HG03457 (cell line): ENCODE measurements around the gene GREB1.

Experiments
- ATAC-seq: cut with Tn5 transposase; IDR thresholded peaks from one replicate; pipeline ENCODE4 v1.9.1; 2021; ENCODE audit warnings: moderate number of reproducible peaks; ENCODE audit not compliant: unreplicated experiment

Gene GREB1, protein sequence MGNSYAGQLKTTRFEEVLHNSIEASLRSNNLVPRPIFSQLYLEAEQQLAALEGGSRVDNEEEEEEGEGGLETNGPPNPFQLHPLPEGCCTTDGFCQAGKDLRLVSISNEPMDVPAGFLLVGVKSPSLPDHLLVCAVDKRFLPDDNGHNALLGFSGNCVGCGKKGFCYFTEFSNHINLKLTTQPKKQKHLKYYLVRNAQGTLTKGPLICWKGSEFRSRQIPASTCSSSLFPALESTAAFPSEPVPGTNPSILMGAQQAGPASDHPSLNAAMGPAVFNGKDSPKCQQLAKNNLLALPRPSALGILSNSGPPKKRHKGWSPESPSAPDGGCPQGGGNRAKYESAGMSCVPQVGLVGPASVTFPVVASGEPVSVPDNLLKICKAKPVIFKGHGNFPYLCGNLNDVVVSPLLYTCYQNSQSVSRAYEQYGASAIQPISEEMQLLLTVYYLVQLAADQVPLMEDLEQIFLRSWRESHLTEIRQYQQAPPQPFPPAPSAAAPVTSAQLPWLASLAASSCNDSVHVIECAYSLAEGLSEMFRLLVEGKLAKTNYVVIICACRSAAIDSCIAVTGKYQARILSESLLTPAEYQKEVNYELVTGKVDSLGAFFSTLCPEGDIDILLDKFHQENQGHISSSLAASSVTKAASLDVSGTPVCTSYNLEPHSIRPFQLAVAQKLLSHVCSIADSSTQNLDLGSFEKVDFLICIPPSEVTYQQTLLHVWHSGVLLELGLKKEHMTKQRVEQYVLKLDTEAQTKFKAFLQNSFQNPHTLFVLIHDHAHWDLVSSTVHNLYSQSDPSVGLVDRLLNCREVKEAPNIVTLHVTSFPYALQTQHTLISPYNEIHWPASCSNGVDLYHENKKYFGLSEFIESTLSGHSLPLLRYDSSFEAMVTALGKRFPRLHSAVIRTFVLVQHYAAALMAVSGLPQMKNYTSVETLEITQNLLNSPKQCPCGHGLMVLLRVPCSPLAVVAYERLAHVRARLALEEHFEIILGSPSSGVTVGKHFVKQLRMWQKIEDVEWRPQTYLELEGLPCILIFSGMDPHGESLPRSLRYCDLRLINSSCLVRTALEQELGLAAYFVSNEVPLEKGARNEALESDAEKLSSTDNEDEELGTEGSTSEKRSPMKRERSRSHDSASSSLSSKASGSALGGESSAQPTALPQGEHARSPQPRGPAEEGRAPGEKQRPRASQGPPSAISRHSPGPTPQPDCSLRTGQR (N-terminal part only)

DNA sequence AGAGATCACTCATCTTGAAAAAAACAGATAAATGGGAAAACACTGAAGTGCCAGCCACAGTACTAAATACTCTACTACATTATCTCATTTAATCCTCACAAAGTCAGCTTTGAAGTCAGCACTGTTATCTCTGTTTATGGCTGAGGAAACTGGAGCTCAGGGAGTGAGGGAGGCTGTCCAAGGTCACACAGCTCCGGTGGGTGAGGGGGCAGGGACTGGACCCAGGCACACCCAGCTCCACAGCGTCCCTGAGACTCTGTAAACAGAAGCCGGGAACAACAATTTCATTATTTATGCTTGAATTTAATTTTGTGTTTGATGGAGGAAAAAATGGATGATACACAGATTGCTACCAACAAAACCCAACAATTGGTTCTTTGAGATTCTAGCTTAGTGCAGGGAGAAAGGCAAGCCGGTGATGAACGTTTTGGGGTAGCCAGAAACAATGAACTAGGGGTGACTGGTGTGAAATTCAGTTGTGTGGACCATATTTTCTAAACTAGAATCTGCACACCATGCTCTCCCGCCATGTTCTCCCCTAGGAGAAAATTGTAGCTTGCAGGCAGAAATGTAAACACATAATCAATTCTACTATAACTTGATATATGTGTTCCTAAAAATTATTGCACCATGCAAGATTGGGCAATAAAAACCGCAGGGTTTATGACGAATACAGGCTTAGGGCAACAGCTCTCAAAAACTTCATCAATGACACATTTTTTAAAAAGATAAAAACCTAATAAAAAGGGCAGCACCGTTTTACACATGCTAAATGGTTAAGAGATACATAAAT, at the start of gene GREB1:
GREB1 (plus strand) TSS at position 768 of the 793 bp plus-strand sequence. CDS start 22,570 bp downstream, outside the sequence.
- no peak for ATAC-seq

DNA sequence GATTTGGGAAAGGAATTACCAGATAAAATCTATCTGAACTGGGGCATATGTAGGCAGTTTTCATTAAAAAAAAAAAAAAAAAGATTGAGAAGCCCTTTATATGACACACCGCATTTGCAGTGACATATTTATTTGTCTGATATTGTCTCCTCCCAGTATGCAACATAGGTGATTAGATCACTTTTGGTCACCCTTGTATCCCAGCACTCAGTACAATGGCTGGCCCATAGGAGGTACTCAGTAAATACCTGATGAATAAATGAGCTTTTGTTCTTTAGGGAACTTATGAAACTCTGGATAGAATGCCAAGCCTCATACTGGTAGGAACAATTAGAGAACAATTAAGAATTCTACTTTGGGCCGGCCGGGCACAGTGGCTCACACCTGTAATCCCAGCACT, 45.0 kb upstream of the GREB1 start:
- ATAC-seq, result no peak

DNA sequence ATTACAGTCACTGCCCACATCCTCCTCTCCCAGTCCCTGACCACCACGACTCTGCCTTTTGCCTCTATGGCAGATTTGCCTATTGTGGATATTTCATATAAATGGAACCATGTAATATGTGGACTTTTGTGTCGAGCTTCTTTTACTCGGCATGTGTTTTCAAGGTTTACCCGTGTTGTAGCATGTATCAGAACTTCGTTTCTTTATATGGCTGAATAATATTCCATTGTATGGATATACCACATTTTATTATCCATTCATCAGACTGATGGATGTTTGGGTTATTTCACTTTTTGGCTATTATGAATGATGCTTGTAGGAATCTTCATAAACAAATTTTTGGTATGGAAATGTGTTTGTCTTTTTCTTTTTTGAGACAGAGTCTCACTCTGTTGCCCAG, 43.7 kb upstream of the GREB1 start:
- ATAC-seq, result no peak

- ATAC-seq, result no peak
These were observed 42.4 kb upstream of the GREB1 start for GRCh38 chr2:11491348-11491933.

DNA sequence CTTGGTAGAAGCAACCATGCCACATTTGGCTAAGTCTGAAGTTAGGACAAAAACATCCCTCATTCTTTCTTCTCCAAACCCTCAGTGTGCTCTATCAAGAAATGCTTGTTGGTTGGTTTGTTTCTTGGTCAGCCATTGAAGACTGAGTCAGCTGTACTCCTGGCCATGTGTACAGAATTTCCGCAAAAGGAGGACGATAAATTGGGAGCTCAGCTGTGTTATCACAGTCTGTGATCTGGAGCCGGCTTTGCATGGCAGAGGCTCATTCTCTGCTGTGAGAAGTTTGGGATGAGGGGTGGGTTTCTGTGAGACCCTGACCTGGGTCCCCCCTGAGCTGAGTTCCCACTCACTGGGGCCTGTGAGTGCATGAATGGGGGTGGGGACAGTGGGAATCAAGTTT, 41.6 kb upstream of the GREB1 start:
- ATAC-seq, result no peak

DNA sequence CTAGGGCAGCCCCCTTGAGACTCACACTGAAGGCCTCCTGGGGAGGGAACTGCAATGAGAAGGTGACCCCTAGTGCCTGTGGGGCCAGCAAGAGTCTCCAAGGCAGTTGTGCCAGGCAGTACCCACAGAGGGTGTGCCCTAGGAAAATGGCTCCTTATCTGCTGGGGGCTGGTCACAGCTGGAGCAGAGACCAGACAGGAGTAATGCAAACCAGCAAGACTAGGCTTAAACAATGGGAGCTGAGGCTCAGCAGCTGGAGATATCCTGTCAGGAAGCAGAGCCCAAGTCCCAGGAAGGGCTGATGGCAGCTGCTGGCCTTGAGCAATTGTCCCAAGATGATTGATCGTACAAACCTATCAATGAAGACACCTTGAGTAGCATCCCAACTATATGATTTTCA, 41.1 kb upstream of the GREB1 start:
- no peak for ATAC-seq

- no peak for ATAC-seq
These were observed 40.6 kb upstream of the GREB1 start for GRCh38 chr2:11493282-11493681.

DNA sequence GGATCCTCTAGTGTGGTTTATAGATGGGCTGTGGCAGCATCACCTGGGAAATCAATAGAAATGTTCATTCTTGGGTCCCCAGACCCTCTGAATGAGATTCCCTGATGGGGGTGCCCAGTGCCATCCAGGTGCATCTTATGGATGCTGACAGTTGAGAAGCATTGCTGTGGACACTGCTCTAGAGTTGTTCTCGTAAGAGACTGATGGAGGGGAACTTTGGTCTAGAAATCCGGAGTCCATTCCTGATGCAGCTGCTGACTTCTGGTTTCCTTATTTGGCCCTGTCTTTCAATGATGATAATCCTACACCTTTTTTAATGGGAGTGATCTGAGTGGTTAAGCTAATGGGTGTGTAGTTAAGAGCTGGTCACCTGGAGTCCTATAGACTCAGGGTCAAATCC, 39.5 kb upstream of the GREB1 start:
- no peak for ATAC-seq

- no peak for ATAC-seq
These were observed 37.8 kb upstream of the GREB1 start for GRCh38 chr2:11495844-11496681.

- peak; percentile 62 for ATAC-seq
These were observed 35.3 kb upstream of the GREB1 start for GRCh38 chr2:11498543-11499034.

DNA sequence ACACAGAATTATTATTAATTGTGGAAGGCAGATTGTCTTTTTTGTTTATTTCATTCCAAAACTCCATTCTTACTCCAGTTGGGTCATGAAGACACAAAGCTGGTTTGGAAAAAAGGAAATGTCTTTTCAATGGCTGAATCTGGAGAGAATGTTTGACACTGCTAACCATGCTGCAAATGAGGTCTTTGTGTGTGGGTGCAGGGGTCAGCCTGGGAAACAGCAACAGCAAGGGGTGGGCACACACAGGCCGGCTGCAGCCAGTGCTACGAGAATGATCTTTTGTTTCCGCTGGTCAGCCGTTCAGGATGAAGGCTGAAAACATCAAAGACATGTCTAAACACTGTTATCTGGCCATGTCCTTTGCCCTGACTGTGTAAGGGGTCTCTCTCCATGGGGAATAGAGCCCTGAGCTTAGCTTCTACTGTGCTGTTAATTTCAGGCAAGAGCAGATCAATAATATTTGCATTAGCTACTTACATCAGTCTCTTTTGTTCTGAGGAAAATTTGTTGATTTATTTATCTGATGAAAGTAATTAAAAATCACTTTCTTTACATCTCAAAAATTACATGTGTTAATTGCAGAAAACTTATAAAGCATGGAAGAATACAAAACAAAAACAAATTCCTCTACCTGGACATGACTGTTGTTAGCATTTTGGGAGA, 34.6 kb upstream of the GREB1 start:
- ATAC-seq, result no peak

- ATAC-seq, result no peak
These were observed 33.0 kb upstream of the GREB1 start for GRCh38 chr2:11500702-11501303.

- no peak for ATAC-seq
These were observed 31.0 kb upstream of the GREB1 start for GRCh38 chr2:11502740-11503292.

GRCh38 chr2:11503354-11503927, 30.4 kb upstream of the GREB1 start:
- no peak for ATAC-seq

GRCh38 chr2:11505652-11506610, 27.9 kb upstream of the GREB1 start:
- ATAC-seq, result no peak

- ATAC-seq, result no peak
These were observed 27.3 kb upstream of the GREB1 start for GRCh38 chr2:11506611-11506969.
